Liver (tissue), 9 donors: ENCODE measurements around the gene WNT2B. TPM values are rescaled to one million over a fixed set of nuclear protein-coding genes. Genes with fewer than 3 reads are reported as not detected.

Experiments
- DNase-seq: peaks from one replicate; pipeline ENCODE4 v3.0.0-alpha.2; 2017; ENCODE audit warnings: low spot score
- H3K27ac ChIP-seq, 2 donors: one replicate each; pipeline ENCODE4 v1.7.0; 2013; ENCODE audit warnings: inconsistent platforms in 2 of 2, low read length in 2 of 2, control low read depth in 1 of 2, low read depth in 1 of 2, mild to moderate bottlenecking in 1 of 2
- H3K27me3 ChIP-seq, 4 donors: one replicate each; pipeline versions ENCODE4 v1.6.1 to v1.7.0; 2013; ENCODE audit warnings: low read length in 3 of 4, inconsistent platforms in 1 of 4, mild to moderate bottlenecking in 1 of 4, moderate library complexity in 1 of 4; ENCODE audit not compliant: control insufficient read depth in 4 of 4, insufficient read depth in 4 of 4
- H3K36me3 ChIP-seq, 4 donors: one replicate each; pipeline versions ENCODE4 v1.6.1 to v1.7.0; 2013; ENCODE audit warnings: low read length in 3 of 4, mild to moderate bottlenecking in 3 of 4, low read depth in 1 of 4, moderate library complexity in 1 of 4; ENCODE audit not compliant: control insufficient read depth in 4 of 4, insufficient read depth in 3 of 4
- H3K4me1 ChIP-seq, 4 donors: one replicate each; pipeline versions ENCODE4 v1.6.1 to v1.7.0; 2013; ENCODE audit warnings: low read length in 3 of 4, mild to moderate bottlenecking in 3 of 4, moderate library complexity in 1 of 4; ENCODE audit not compliant: control insufficient read depth in 4 of 4, insufficient read depth in 4 of 4
- H3K4me3 ChIP-seq, 3 donors: one replicate each; pipeline versions ENCODE4 v1.6.1 to v1.7.0; 2013; ENCODE audit warnings: low read length in 3 of 3, control low read depth in 1 of 3, low read depth in 1 of 3, mild to moderate bottlenecking in 1 of 3
- H3K9ac ChIP-seq, 2 donors: one replicate each; pipeline ENCODE4 v1.7.0; 2013; ENCODE audit warnings: low read length in 2 of 2, mild to moderate bottlenecking in 2 of 2, moderate library complexity in 2 of 2, control low read depth in 1 of 2, low read depth in 1 of 2
- H3K9me3 ChIP-seq, 4 donors: one replicate each; pipeline versions ENCODE4 v1.6.1 to v1.7.0; 2013; ENCODE audit warnings: low read length in 3 of 4; ENCODE audit not compliant: control insufficient read depth in 4 of 4
- CTCF ChIP-seq: fragments of 150-350 bp; IDR thresholded peaks from 2 replicates; pipeline ENCODE4 v1.5.1; 2017; ENCODE audit warnings: improper control_type of control experiment, low read depth, low read length; ENCODE audit not compliant: missing input control
- EGR1 ChIP-seq, 2 donors: IDR thresholded peaks; 2 replicates each; pipeline ENCODE4 v1.6.1; 2016 to 2018; ENCODE audit warnings: antibody characterized with exemption in 2 of 2, low read depth in 2 of 2
- FOXA1 ChIP-seq: IDR thresholded peaks from 2 replicates; pipeline ENCODE4 v1.6.1; 2016; ENCODE audit warnings: antibody characterized with exemption
- FOXA2 ChIP-seq: IDR thresholded peaks from 2 replicates; pipeline ENCODE4 v1.6.1; 2016; ENCODE audit warnings: antibody characterized with exemption
- GABPA ChIP-seq, 2 donors: IDR thresholded peaks in 1 of 2; conservative IDR thresholded peaks in 1 of 2; 2 replicates each; pipeline ENCODE4 v1.6.1; 2016; ENCODE audit warnings: antibody characterized with exemption in 2 of 2, mild to moderate bottlenecking in 1 of 2, moderate library complexity in 1 of 2
- HNF4A ChIP-seq, 2 donors: conservative IDR thresholded peaks; 2 replicates each; pipeline ENCODE4 v1.6.1; 2016; ENCODE audit warnings: antibody characterized with exemption in 2 of 2, mild to moderate bottlenecking in 2 of 2
- JUND ChIP-seq, 2 donors: IDR thresholded peaks; 2 replicates each; pipeline ENCODE4 v1.6.1; 2016; ENCODE audit warnings: antibody characterized with exemption in 2 of 2
- MAX ChIP-seq: IDR thresholded peaks from 2 replicates; pipeline ENCODE4 v1.6.1; 2016; ENCODE audit warnings: antibody characterized with exemption
- NR2F2 ChIP-seq: IDR thresholded peaks from 2 replicates; pipeline ENCODE4 v1.6.1; 2016; ENCODE audit warnings: antibody characterized with exemption
- RAD21 ChIP-seq, 2 donors: IDR thresholded peaks; 2 replicates each; pipeline ENCODE4 v1.6.1; 2016; ENCODE audit warnings: antibody characterized with exemption in 2 of 2, mild to moderate bottlenecking in 2 of 2
- REST ChIP-seq: IDR thresholded peaks from 2 replicates; pipeline ENCODE4 v1.6.1; 2016; ENCODE audit warnings: antibody characterized with exemption, mild to moderate bottlenecking
- RXRA ChIP-seq, 2 donors: IDR thresholded peaks; 2 replicates each; pipeline ENCODE4 v1.6.1; 2017 to 2018; ENCODE audit warnings: antibody characterized with exemption in 2 of 2, mild to moderate bottlenecking in 1 of 2
- SP1 ChIP-seq: IDR thresholded peaks from 2 replicates; pipeline ENCODE4 v1.6.1; 2018; ENCODE audit warnings: antibody characterized with exemption, mild to moderate bottlenecking
- TAF1 ChIP-seq: conservative IDR thresholded peaks from 2 replicates; pipeline ENCODE4 v1.6.1; 2016; ENCODE audit warnings: antibody characterized with exemption, mild to moderate bottlenecking
- YY1 ChIP-seq: IDR thresholded peaks from 2 replicates; pipeline ENCODE4 v1.6.1; 2016; ENCODE audit warnings: antibody characterized with exemption, mild to moderate bottlenecking
- ZBTB33 ChIP-seq: IDR thresholded peaks from 2 replicates; pipeline ENCODE4 v1.6.1; 2016; ENCODE audit warnings: antibody characterized with exemption
- WGBS: extraction: QIAGEN DNeasy Blood & Tissue Kit; methylation state at CpG from one replicate; pipeline ENCODE4 v1.1.7; 2013; 5-methylcytosine and 5-hydroxymethylcytosine counted together
- polyA plus RNA-seq, 2 donors: library from polyadenylated mRNA; stranded (reverse) in 1 of 2; unstranded in 1 of 2; fragments of 200-250 nt in 1 of 2; fragments of >200 nt in 1 of 2; fragmentation: Nextera tagmentation in 1 of 2; extraction: Ambion mirVana in 1 of 2; gene quantifications; one replicate each; pipeline versions ENCODE4 v1.2.1 to v1.2.3, GENCODE V29; 2013 to 2015
- total RNA-seq, 2 donors: library from RNA; depleted of rRNA; stranded (reverse); fragments of >200 nt; gene quantifications; one replicate each; pipeline ENCODE4 v1.2.3, GENCODE V29; 2014
- TF ChIP-seq, protein P1 (sequence below): IDR thresholded peaks from 2 replicates; pipeline ENCODE4 v1.6.1; 2016; ENCODE audit warnings: antibody characterized with exemption
- donor health status: healthy.
- donor health status: healthy.
- donor health status: healthy.
- donor health status: healthy.
- donor health status: healthy.

Gene WNT2B
- total and polyA plus RNA-seq, 4 donors: 0.07 to 0.92 (median 0.38) TPM

GRCh38 chr1:112464501-112464900 lies 44.3 kb upstream of the WNT2B start:
- Histone ChIP-seq H3K9me3 (no peaks in the 10 kb centered on the region), H3K9ac (no peak overlapping the region), H3K4me1 (peaks cover 0 to 10% (median 6%) of the 10 kb centered on the region in 4 donors), H3K27ac (no peak overlapping the region), H3K4me3 (no peak overlapping the region), H3K27me3 (no peaks in the 10 kb centered on the region), H3K36me3 (no peaks in the 10 kb centered on the region)
- no peak for DNase-seq
- TF ChIP-seq FOXA2 (no peak), RAD21 (IDR thresholded peaks at IDR 0.05) (no peak), SP1 (no peak), MAX (no peak), FOXA1 (no peak), CTCF (no peak), NR2F2 (no peak), EGR1 (IDR thresholded peaks at IDR 0.05; ENCODE audit: low read depth in 2 of 2) (no peak), REST (no peak), YY1 (no peak), GABPA (IDR thresholded peaks at IDR 0.05 in 1 of 2, conservative IDR thresholded peaks at IDR 0.05 in 1 of 2) (no peak), HNF4A (conservative IDR thresholded peaks at IDR 0.05) (no peak)
- TF ChIP-seq, protein P1, sequence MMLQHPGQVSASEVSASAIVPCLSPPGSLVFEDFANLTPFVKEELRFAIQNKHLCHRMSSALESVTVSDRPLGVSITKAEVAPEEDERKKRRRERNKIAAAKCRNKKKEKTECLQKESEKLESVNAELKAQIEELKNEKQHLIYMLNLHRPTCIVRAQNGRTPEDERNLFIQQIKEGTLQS: no peak
- 53% methylated on average over 4 of the region's 4 CpGs for WGBS

DNA sequence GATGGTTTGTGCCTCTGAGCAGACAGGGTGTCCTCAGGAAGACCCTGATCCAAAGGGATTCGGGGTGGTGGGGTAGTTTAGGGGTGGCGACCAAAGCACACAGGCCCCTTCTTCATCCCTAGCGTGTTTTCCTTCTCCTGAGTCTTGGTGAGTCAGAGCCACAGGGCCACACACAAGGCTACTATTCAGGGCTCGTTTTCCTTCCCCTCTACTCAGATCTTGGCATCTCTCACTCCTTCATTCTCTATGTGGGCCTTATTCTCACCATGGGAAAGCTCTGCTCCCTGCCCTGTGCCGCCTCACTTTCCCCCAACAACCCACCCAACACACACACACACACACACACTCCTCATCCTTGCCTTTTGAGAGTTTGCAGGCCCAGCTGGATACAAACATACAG lies 43.6 kb upstream of the WNT2B start:
- Histone ChIP-seq H3K36me3 (no peaks in the 10 kb centered on the region), H3K27ac (no peak overlapping the region), H3K27me3 (no peaks in the 10 kb centered on the region), H3K4me3 (no peak overlapping the region), H3K9me3 (no peaks in the 10 kb centered on the region), H3K4me1 (peaks cover 0 to 10% (median 6%) of the 10 kb centered on the region in 4 donors), H3K9ac (no peak overlapping the region)
- TF ChIP-seq REST (no peak), HNF4A (conservative IDR thresholded peaks at IDR 0.05) (no peak), FOXA2 (no peak), TAF1 (no peak), JUND (IDR thresholded peaks at IDR 0.05) (no peak), NR2F2 (no peak), GABPA (IDR thresholded peaks at IDR 0.05 in 1 of 2, conservative IDR thresholded peaks at IDR 0.05 in 1 of 2) (no peak), RXRA (IDR thresholded peaks at IDR 0.05) (no peak), RAD21 (IDR thresholded peaks at IDR 0.05) (no peak), SP1 (no peak), ZBTB33 (no peak)
- TF ChIP-seq, protein P1: no peak
- WGBS: 74% methylated on average over 5 of the region's 5 CpGs
- DNase-seq: no peak
